Measurements from ENCODE around the gene MIPOL1. TPM values are rescaled to one million over a fixed set of nuclear protein-coding genes. Genes with fewer than 3 reads are reported as not detected.
A peak's percentile ranks its signal among the peaks of the same experiment; 100 is the strongest.
"Not testable (repeated sequence)": the region's sequence is repeated elsewhere in the genome, so short reads cannot be mapped to it uniquely, and the experiment has no call there.

The MIPOL1 gene
- total RNA-seq, 1 donor from 2014 or later, result 8.4 TPM

DNA sequence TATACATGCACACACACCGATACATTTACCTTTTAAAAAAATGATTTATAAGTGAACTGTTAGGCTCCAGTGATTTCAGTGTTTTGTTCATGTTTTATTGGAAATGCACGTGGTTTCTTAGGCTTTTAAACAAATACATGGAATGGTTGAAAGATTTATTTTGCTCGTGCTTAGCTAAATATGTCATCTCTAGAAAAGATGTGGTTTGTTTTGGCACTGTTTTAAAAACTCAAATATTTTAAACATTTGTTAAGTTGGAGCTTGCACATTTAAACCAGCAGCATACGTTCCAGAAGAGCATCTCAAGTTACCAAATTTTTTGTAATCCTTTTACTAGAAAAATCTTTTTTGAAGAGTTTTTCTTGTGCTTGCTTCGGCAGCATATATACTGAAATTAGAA lies 352.8 kb downstream of the MIPOL1 start:
- no peak for ATAC-seq (ENCODE audit: poor library complexity)
- intact Hi-C loops (cut with DNase I), result no loop called here

DNA sequence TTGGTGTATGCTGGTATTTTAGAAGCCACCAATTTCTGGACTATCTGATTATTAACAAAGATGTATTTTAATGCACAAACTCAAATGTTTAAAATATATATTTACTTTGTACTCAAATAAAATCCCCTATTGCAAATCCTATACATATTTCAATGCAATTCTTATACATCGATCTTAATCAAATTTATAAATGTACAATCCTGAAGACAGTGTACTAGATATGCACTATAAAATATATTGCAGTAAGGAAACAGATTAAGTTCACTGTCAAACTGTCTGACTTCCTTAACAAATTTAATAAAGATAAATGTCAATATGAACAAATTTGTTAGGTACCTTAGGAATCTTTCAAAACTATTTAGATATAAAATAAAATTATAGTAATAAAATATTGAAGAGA lies 353.4 kb downstream of the MIPOL1 start:
- no peak for ATAC-seq (ENCODE audit: poor library complexity)
- no peak for DNase-seq
- intact Hi-C loops (cut with DNase I), result no loop called here

More for the DNA sequence above, 352.8 kb downstream of the MIPOL1 start:
- no peak for DNase-seq

- intact Hi-C loops (cut with DNase I), result no loop called here
- ATAC-seq (ENCODE audit: poor library complexity) (no peak), DNase-seq (no peak)
Measured at GRCh38 chr14:37553935-37554550, 356.3 kb downstream of the MIPOL1 start.

- intact Hi-C loops (cut with DNase I); DNase-seq; ATAC-seq (ENCODE audit: poor library complexity): not testable (repeated sequence)
Measured at GRCh38 chr14:37555596-37555995, 357.9 kb downstream of the MIPOL1 start.

DNA sequence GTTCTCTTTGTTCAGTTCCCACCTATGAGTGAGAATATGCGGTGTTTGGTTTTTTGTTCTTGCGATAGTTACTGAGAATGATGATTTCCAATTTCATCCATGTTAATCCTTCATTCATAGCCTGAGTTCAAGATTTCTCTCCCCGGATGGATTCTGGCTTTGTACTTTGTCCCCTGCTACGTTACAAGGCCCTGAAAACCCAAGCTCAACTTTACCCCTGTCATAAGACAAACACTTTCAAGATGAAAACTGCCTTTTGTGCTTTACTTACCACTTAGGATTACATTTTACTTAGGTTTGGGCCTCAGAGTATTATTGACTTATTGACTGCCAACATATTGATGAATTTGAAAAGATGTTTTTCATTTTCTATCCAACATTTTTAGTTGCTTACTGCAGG lies 361.0 kb downstream of the MIPOL1 start:
- intact Hi-C loops (cut with DNase I), result no loop called here
- ATAC-seq (ENCODE audit: poor library complexity), result no peak
- DNase-seq, result no peak

GRCh38 chr14:37559386-37559785 lies 361.6 kb downstream of the MIPOL1 start:
- DNase-seq, result no peak
- intact Hi-C loops (cut with DNase I), result no loop called here
- ATAC-seq (ENCODE audit: poor library complexity), result no peak

GRCh38 chr14:37563189-37563588 lies 365.5 kb downstream of the MIPOL1 start:
- ATAC-seq (ENCODE audit: poor library complexity) (no peak), DNase-seq (no peak)
- intact Hi-C loops (cut with DNase I), result no loop called here

- no peak for DNase-seq
- intact Hi-C loops (cut with DNase I), result no loop called here
- ATAC-seq (ENCODE audit: poor library complexity), result no peak
Measured at GRCh38 chr14:37565550-37565949, 367.8 kb downstream of the MIPOL1 start.

GRCh38 chr14:37566811-37567371 lies 369.2 kb downstream of the MIPOL1 start:
- DNase-seq (no peak), ATAC-seq (ENCODE audit: poor library complexity) (no peak)
- intact Hi-C loops (cut with DNase I), result no loop called here

DNA sequence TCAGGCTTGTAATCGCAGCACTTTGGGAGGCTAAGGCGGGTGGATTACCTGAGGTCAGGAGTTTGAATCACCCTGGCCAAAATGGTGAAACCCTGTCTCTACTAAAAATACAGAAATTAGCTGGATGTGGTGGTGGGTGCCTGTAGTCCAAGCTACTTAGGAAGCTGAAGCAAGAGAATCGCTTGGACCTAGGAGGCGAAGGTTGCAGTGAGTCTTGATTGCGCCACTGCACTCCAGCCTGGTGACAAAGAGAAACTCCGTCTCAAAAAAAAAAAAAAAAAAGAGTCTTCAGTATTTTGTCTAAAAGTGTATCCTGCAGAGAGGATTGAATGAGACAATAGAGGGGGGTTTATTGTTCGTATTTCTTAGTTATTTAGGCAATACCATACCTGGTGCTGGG lies 372.0 kb downstream of the MIPOL1 start:
- intact Hi-C loops (cut with DNase I), result no loop called here
- DNase-seq (no peak), ATAC-seq (ENCODE audit: poor library complexity) (no peak)

DNA sequence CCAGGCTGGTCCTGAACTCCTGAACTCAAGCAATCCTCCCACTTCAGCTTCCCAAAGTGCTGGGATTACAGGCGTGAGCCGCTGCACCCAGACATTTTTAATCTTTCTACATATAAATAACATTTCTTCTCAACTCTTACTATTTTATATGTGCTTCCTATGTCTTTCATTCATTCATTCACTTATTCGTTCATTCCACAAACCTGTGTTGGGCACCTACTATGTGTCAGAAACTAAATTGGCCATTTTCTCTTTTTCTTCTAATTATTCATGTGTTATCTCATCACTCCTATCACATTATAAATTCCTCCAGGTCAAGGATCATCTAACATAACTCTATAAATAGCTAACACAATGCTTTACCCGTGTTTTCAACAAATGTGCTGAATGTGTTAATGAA lies 373.7 kb downstream of the MIPOL1 start:
- ATAC-seq (ENCODE audit: poor library complexity), result no peak
- intact Hi-C loops (cut with DNase I), result no loop called here
- no peak for DNase-seq

GRCh38 chr14:37573356-37573755 lies 375.6 kb downstream of the MIPOL1 start:
- DNase-seq (no peak), ATAC-seq (ENCODE audit: poor library complexity) (no peak)
- intact Hi-C loops (cut with DNase I), result no loop called here

GRCh38 chr14:37579274-37579673 lies 381.5 kb downstream of the MIPOL1 start:
- DNase-seq, result no peak
- ATAC-seq (ENCODE audit: poor library complexity), result no peak
- intact Hi-C loops (cut with DNase I), result no loop called here

GRCh38 chr14:37580146-37580545 lies 382.4 kb downstream of the MIPOL1 start:
- intact Hi-C loops (cut with DNase I), result no loop called here
- ATAC-seq (ENCODE audit: poor library complexity) (no peak), DNase-seq (no peak)

- ATAC-seq (ENCODE audit: poor library complexity) (peak; percentile 22), DNase-seq (no peak)
- intact Hi-C loops (cut with DNase I), result no loop called here
Measured at GRCh38 chr14:37583358-37584210, 385.8 kb downstream of the MIPOL1 start.

- DNase-seq (no peak), ATAC-seq (ENCODE audit: poor library complexity) (no peak)
Measured at GRCh38 chr14:37584211-37585100, 386.7 kb downstream of the MIPOL1 start.

GRCh38 chr14:37585101-37585511 lies 387.4 kb downstream of the MIPOL1 start:
- no peak for DNase-seq
- ATAC-seq (ENCODE audit: poor library complexity), result no peak
- intact Hi-C loops (cut with DNase I), result no loop called here

More at GRCh38 chr14:37584211-37585100, 386.7 kb downstream of the MIPOL1 start:
- intact Hi-C loops (cut with DNase I), result no loop called here

- DNase-seq (no peak), ATAC-seq (ENCODE audit: poor library complexity) (no peak)
- intact Hi-C loops (cut with DNase I), result no loop called here
Measured at GRCh38 chr14:37585971-37586796, 388.4 kb downstream of the MIPOL1 start.

All from Right ventricle myocardium superior (tissue), 1 donor.